Measurements from ENCODE around the gene ZNF599. TPM values are rescaled to one million over a fixed set of nuclear protein-coding genes. Genes with fewer than 3 reads are reported as not detected.

The ZNF599 gene
- total and polyA plus RNA-seq, 9 donors, result 6.0 to 10.4 (median 9.2) TPM

DNA sequence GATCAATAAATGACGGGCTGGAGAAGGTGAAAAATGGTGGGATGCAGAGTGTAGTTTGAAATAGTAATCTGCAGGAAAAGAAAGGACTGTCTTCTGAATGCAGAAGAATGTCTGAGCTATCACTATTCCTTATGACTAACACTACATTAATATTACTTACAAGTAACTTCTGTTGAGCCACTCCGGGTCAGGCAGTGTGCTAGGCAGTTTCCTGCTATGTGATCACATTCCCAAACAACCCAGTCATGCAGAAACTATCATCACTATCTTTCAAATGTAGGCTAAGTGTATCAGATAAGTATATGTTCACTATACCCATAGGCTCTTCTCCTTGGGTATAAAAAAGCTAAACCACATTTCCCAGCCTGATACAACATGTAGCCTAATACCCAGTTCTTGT is 6.6 kb downstream of the ZNF599 start:
- Histone ChIP-seq H3K36me3 (no peaks in the 10 kb centered on the region), H3K4me1 (ENCODE audit: insufficient read depth) (no peaks in the 10 kb centered on the region), H3K4me3 (no peak overlapping the region), H3K27me3 (no peaks in the 10 kb centered on the region), H3K9me3 (peaks cover 0 to 18% of the 10 kb centered on the region in 2 donors), H3K27ac (no peak overlapping the region)
- 97 to 99% (median 97%) methylated on average over 2 of the region's 2 CpGs for WGBS, 3 donors
- intact Hi-C loops (cut with DNase I), result no loop called here
- TF ChIP-seq CTCF (IDR thresholded peaks at IDR 0.05) (no peak), EP300 (IDR thresholded peaks at IDR 0.05) (no peak), POLR2A (IDR thresholded peaks at IDR 0.05) (no peak)
- no peak for DNase-seq

- H3K27me3 ChIP-seq, result no peaks in the 10 kb centered on the region
- intact Hi-C loops (cut with DNase I), result no loop called here
- H3K9me3 ChIP-seq, result peaks cover 0 to 45% of the 10 kb centered on the region in 2 donors
- no peaks in the 10 kb centered on the region for H3K36me3 ChIP-seq
- 97% methylated on average over 11 of the region's 11 CpGs for WGBS, 3 donors
- TF ChIP-seq CTCF (IDR thresholded peaks at IDR 0.05), result no peak
- TF ChIP-seq POLR2A (IDR thresholded peaks at IDR 0.05), result no peak
- no peak for TF ChIP-seq EP300 (IDR thresholded peaks at IDR 0.05)
- no peak overlapping the region for H3K4me3 ChIP-seq
- no peak overlapping the region for H3K27ac ChIP-seq
- DNase-seq, result no peak
- H3K4me1 ChIP-seq (ENCODE audit: insufficient read depth), result no peaks in the 10 kb centered on the region
Measured at GRCh38 chr19:34759218-34759917, 13.6 kb downstream of the ZNF599 start.

DNA sequence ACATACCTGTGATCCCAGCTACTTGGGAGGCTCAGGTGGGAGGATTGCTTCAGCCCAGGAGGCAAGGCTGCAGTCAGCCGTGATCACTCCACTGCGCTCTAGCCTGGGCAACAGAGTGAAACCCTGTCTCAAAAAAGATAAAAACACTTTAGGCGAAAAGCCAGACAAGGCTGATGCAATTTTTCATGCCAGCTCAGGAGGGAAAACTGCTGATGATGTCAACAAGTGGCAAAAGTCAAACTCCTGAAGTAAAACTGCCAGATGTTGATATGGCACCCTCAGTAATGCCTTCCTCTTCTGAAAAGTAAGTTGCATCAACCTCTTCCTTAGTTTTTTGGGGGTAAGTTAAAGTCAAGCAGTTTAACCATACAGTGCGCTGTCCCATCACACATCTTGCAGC is 15.6 kb downstream of the ZNF599 start:
- DNase-seq, result no peak
- H3K4me1 ChIP-seq (ENCODE audit: insufficient read depth), result no peaks in the 10 kb centered on the region
- no peaks in the 10 kb centered on the region for H3K27me3 ChIP-seq
- peaks cover 0 to 35% of the 10 kb centered on the region in 2 donors for H3K9me3 ChIP-seq
- no peak for TF ChIP-seq EP300 (IDR thresholded peaks at IDR 0.05)
- no peak for TF ChIP-seq CTCF (IDR thresholded peaks at IDR 0.05)
- TF ChIP-seq POLR2A (IDR thresholded peaks at IDR 0.05), result no peak
- 93 to 97% (median 94%) methylated on average over 4 of the region's 4 CpGs for WGBS, 3 donors
- no peak overlapping the region for H3K4me3 ChIP-seq
- H3K27ac ChIP-seq, result no peak overlapping the region
- intact Hi-C loops (cut with DNase I), result no loop called here
- no peaks in the 10 kb centered on the region for H3K36me3 ChIP-seq

DNA sequence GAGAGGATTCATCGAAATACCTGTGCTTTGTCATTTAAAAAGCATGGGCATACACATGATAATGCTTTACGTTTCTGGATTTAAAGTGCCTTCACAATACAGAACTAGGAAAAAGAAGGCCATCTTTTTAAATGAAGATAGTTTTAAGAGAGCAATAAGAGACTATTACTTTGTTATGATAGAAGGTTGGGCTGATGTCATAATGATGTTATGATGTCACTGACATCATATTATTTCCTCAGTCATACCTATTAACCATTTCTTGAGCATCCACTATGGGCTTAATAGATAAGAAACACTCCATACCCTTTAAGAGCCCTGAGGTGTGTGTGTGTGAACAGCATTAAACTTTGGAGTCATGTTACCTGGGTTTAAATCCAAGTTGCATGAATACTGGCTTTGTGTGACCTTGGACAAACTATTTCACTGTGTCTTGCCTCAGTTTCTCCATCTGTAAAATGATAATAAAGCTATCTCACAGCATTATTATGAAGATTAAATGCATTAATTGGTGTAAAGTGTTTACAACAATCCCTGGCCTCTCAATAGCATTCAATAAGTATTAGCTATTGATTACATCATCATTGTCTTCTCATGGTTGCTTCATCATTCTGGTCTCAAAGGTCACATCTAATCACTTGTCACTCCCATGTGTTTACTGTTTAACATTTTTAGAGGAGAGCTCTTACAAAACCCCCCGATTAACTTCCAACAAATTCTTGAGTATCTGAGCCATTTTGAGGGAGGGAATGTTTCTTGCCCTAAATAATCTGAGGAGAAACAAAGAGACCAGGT is 27.9 kb downstream of the ZNF599 start:
- peaks cover 0 to 13% of the 10 kb centered on the region in 2 donors for H3K9me3 ChIP-seq
- H3K36me3 ChIP-seq, result no peaks in the 10 kb centered on the region
- intact Hi-C loops (cut with DNase I), result no loop called here
- no peak for DNase-seq
- no peak overlapping the region for H3K27ac ChIP-seq
- no peak overlapping the region for H3K4me3 ChIP-seq
- TF ChIP-seq CTCF (IDR thresholded peaks at IDR 0.05) (no peak), POLR2A (IDR thresholded peaks at IDR 0.05) (no peak), EP300 (IDR thresholded peaks at IDR 0.05) (no peak)
- no peaks in the 10 kb centered on the region for H3K27me3 ChIP-seq
- WGBS, 3 donors, result 90 to 92% (median 91%) methylated on average over 3 of the region's 3 CpGs
- no peaks in the 10 kb centered on the region for H3K4me1 ChIP-seq (ENCODE audit: insufficient read depth)

Data from ovary (tissue), 9 donors.